ENCODE measurements around the gene SULF2. TPM values are rescaled to one million over a fixed set of nuclear protein-coding genes. Genes with fewer than 3 reads are reported as not detected.

Gene SULF2
- total RNA-seq, 1 donor from 2014 or later = 22.9 TPM

DNA sequence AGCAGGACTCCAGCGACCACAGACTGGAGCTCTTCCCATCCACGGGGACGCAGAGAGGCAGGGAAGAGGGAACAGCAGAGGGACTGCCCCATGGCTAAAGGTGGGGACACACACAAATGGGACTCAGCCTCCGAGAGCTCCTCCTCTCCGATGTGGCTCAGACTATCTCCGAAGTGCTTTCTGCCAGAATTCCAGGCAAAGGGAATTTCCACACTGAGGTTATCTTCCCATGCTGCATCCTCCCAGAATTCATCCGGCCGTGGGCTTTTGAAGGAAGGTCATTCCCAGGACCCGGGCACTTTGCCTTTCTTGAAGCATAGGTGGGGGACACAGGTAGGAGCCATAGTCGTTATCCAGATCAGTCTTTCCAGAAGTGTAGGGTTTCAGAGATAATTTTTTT, 67.9 kb downstream of the SULF2 start:
- no peak for TF ChIP-seq CTCF (conservative IDR thresholded peaks at IDR 0.05)
- no peak for DNase-seq (ENCODE audit: low read depth, low spot score)
- Mint-ChIP-seq H3K9me3 (no peaks in the 10 kb centered on the region), H3K4me1 (peaks cover 11% of the 10 kb centered on the region), H3K4me3 (no peak overlapping the region), H3K27ac (ENCODE audit: unreplicated experiment) (no peak overlapping the region), H3K27me3 (ENCODE audit: low read depth) (no peaks in the 10 kb centered on the region), H3K36me3 (ENCODE audit: low read depth) (peaks cover 2% of the 10 kb centered on the region)

DNA sequence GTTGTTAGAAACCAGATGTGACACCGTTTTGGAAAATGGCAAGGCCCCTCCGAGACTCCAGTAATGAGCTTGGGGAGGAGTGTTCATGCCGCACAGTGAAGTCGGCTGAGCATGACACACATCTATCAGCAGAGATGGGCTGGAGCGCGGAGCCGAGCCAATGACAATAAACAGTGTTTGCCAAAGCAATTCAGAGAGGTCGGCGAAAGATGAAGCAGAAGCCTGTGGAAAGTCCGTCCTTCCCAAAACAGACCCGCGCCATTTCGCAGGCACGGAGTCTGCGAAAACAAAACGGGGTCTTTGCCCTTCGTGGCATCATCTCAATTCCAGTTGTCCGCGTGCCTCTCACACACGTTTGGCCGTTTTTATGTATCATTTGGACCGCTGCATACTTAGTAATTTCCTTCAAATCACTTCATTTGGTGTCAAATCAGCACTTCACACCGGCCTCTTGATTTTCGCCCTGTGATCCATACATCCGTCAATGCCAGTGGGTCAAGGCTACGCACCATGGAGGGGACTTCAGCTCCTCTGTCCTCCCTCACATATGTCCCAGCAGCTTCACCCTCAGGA, 71.3 kb downstream of the SULF2 start:
- Mint-ChIP-seq H3K27me3 (ENCODE audit: low read depth) (no peaks in the 10 kb centered on the region), H3K9me3 (no peaks in the 10 kb centered on the region), H3K36me3 (ENCODE audit: low read depth) (no peaks in the 10 kb centered on the region), H3K27ac (ENCODE audit: unreplicated experiment) (no peak overlapping the region), H3K4me1 (peaks cover 6% of the 10 kb centered on the region), H3K4me3 (no peak overlapping the region)
- no peak for DNase-seq (ENCODE audit: low read depth, low spot score)
- no peak for TF ChIP-seq CTCF (conservative IDR thresholded peaks at IDR 0.05)

DNA sequence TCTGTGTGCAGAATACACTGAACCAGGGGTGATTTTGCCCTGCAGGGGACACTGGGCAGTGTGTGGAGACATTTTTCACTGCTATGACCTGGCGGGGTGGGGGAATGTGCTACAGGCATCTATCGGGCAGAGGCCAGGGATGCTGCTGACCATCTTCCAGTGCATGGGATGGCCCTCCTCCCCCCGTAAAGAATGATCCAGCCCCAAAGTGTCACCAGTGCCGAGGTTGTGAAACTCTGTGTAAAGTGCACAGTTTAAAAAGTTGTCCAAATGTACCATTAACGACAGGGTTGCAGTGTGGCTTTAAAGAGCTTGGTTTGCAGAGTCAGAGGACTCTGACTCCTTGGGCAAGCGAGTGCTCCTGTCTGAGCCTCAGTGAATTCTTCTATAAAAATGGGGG, 72.1 kb downstream of the SULF2 start:
- peaks cover 6% of the 10 kb centered on the region for H3K4me1 Mint-ChIP-seq
- H3K27ac Mint-ChIP-seq (ENCODE audit: unreplicated experiment) = no peak overlapping the region
- no peaks in the 10 kb centered on the region for H3K27me3 Mint-ChIP-seq (ENCODE audit: low read depth)
- no peak overlapping the region for H3K4me3 Mint-ChIP-seq
- DNase-seq (ENCODE audit: low read depth, low spot score) = no peak
- no peaks in the 10 kb centered on the region for H3K9me3 Mint-ChIP-seq
- H3K36me3 Mint-ChIP-seq (ENCODE audit: low read depth) = no peaks in the 10 kb centered on the region
- TF ChIP-seq CTCF (conservative IDR thresholded peaks at IDR 0.05) = no peak

DNA sequence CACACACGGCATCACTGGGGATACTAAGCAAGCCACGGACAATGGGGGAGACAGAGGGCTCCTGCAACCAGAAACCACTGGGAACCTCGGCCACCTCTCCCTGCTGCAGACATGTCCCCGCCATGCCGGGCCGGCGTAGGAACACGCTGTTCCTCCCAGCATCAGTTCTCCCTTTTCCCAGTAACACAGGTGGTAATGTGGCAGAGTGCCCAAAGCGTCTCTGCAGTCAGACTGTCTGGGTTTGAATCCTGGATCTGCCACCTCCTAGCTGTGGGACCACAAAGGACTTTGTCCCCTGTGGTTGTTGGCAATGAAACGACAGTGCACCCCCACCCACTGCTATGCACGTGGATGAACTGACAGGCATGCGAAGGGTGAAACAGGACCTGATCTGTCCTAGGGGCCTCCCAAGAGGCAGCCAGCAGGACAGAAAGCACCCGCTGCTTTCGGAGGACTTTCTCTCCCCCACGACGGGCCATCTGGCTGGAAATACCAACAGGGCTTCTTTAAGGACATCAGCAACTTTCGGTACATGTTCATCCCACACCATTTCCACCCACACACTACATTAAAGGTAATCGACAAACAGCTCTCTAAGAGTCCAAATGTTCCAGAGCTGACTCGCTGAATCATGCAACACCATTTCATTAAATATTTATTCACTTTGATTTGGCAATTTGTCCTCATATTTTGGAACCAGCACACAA, 74.1 kb downstream of the SULF2 start:
- Mint-ChIP-seq H3K4me1 (peaks cover 20% of the 10 kb centered on the region), H3K4me3 (no peak overlapping the region)
- TF ChIP-seq CTCF (conservative IDR thresholded peaks at IDR 0.05) = no peak

DNA sequence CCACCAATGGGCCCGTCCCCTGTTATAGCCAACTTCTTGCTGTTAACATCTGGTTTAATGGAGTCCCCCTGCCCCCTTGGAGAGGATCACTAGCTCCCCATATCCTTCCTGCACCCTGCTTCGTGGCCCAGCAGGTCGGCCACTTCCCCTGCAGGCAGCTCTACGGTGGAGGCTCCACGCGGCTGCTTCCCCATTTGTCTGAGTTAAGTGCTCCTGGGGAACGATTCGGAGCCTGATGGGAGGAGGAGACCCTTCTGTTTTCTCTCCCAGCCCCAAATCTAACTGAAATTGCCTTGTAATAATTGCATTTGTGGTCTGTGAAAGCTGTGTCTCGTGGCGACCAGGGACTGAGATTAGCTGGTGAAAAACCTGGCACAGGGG, 74.6 kb downstream of the SULF2 start:
- H3K4me3 Mint-ChIP-seq = no peak overlapping the region
- peaks cover 21% of the 10 kb centered on the region for H3K4me1 Mint-ChIP-seq
- no peaks in the 10 kb centered on the region for H3K9me3 Mint-ChIP-seq
- H3K27me3 Mint-ChIP-seq (ENCODE audit: low read depth) = no peaks in the 10 kb centered on the region
- TF ChIP-seq CTCF (conservative IDR thresholded peaks at IDR 0.05) = no peak
- no peak for DNase-seq (ENCODE audit: low read depth, low spot score)
- H3K27ac Mint-ChIP-seq (ENCODE audit: unreplicated experiment) = no peak overlapping the region
- H3K36me3 Mint-ChIP-seq (ENCODE audit: low read depth) = no peaks in the 10 kb centered on the region

More for the DNA sequence above, 74.1 kb downstream of the SULF2 start:
- Mint-ChIP-seq H3K36me3 (ENCODE audit: low read depth) (no peaks in the 10 kb centered on the region), H3K9me3 (no peaks in the 10 kb centered on the region), H3K27me3 (ENCODE audit: low read depth) (no peaks in the 10 kb centered on the region), H3K27ac (ENCODE audit: unreplicated experiment) (no peak overlapping the region)
- no peak for DNase-seq (ENCODE audit: low read depth, low spot score)
